Right lobe of liver (tissue), 6 donors: ENCODE measurements around the gene SCRN2. TPM values are rescaled to one million over a fixed set of nuclear protein-coding genes. Genes with fewer than 3 reads are reported as not detected.

ENCODE experiments used
- ATAC-seq, 4 donors: fragments of 200-7000 bp; cut with Tn5 transposase; one replicate each; pipeline ENCODE4 v1.9.1; 2020; ENCODE audit warnings: mild to moderate bottlenecking in 4 of 4, moderate library complexity in 4 of 4
- DNase-seq, 3 donors: peaks; one replicate each; pipeline ENCODE4 v3.0.0-alpha.2; 2020
- H3K27ac ChIP-seq, 3 donors: fragments of 200-600 bp; one replicate each; pipeline ENCODE4 v1.8.0; 2022
- H3K27me3 ChIP-seq, 2 donors: fragments of 200-600 bp; one replicate each; pipeline ENCODE4 v1.8.0; 2022
- H3K36me3 ChIP-seq, 4 donors: fragments of 200-600 bp; sonication (generic) in 1 of 4; one replicate each; pipeline versions ENCODE4 v1.5.1 to v1.8.0; 2017 to 2022; ENCODE audit warnings: control low read depth in 1 of 4
- H3K4me1 ChIP-seq, 4 donors: fragments of 200-600 bp; sonication (generic) in 1 of 4; one replicate each; pipeline versions ENCODE4 v1.5.1 to v1.8.0; 2017 to 2022; ENCODE audit warnings: control low read depth in 1 of 4
- H3K4me3 ChIP-seq, 3 donors: fragments of 200-600 bp; one replicate each; pipeline ENCODE4 v1.8.0; 2022
- H3K9me3 ChIP-seq, 4 donors: fragments of 200-600 bp; sonication (generic) in 1 of 4; one replicate each; pipeline versions ENCODE4 v1.5.1 to v1.8.0; 2017 to 2022; ENCODE audit warnings: control low read depth in 1 of 4
- POLR2A ChIP-seq: fragments of 450-650 bp; IDR thresholded peaks from one replicate; pipeline ENCODE4 v1.6.1; 2017; ENCODE audit warnings: antibody characterized with exemption, mild to moderate bottlenecking
- WGBS: methylation state at CpG from one replicate; pipeline ENCODE4 v1.1.6; 2018; ENCODE audit warnings: low coverage, low lambda C conversion rate; ENCODE audit not compliant: insufficient coverage; ENCODE audit errors: missing lambda C conversion rate; 5-methylcytosine and 5-hydroxymethylcytosine counted together
- intact Hi-C, 2 donors: fragments of 100-400 bp; cut with DNase I; formaldehyde crosslinking; loops; one replicate each; pipeline versions ENCODE4 v1.11.2 to v1.14.1; 2022
- total RNA-seq, 6 experiments: library from RNA; depleted of rRNA in 2 of 6; stranded (reverse); fragments of >200 nt in 2 of 6; fragmentation: NEBNext Ultra II Directional in 3 of 6; extraction: Animal tissue kit (Norgen Biotek cat#: 25700) in 3 of 6; gene quantifications; one replicate each; pipeline versions ENCODE4 v1.1.0 to v1.2.4, GENCODE V29; 2016 to 2023
- TF ChIP-seq, protein P1 (sequence below), 4 donors: fragments of 200-600 bp in 3 of 4; fragments of 450-650 bp in 1 of 4; IDR thresholded peaks; one replicate each; pipeline versions ENCODE4 v1.5.1 to v1.8.0; 2016 to 2022; ENCODE audit warnings: antibody characterized with exemption in 4 of 4, mild to moderate bottlenecking in 2 of 4
- donor health status: DM: no; HTN: yes; CAD: no.
- donor health status: DM: no; HTN: no; CAD: no.
- donor health status: DM: no; HTN: no; CAD: no.
- donor health status: DM: no; HTN: yes; CAD: no.
- donor health status: DM: no; HTN: yes; CAD: no.

Gene SCRN2
- total RNA-seq, 6 experiments from 2014 or later, result 18.1 to 25.7 (median 19.6) TPM

GRCh38 chr17:47848198-47848513 lies 7.1 kb upstream of the SCRN2 start:
- intact Hi-C loops, result loop anchor here (5.0 to 10.0 kb wide), 2 partner anchors 44 to 167 kb away; no protein-coding TSS in a partner anchor
- no peaks in the 10 kb centered on the region for H3K9me3 ChIP-seq
- ATAC-seq (no peak), DNase-seq (no peak)
- no peaks in the 10 kb centered on the region for H3K36me3 ChIP-seq
- WGBS, result 66% methylated on average over 6 of the region's 23 CpGs
- no peak overlapping the region for H3K4me3 ChIP-seq
- H3K27me3 ChIP-seq, result peaks cover 0 to 23% of the 10 kb centered on the region in 2 donors
- TF ChIP-seq POLR2A, result no peak
- TF ChIP-seq, protein P1, sequence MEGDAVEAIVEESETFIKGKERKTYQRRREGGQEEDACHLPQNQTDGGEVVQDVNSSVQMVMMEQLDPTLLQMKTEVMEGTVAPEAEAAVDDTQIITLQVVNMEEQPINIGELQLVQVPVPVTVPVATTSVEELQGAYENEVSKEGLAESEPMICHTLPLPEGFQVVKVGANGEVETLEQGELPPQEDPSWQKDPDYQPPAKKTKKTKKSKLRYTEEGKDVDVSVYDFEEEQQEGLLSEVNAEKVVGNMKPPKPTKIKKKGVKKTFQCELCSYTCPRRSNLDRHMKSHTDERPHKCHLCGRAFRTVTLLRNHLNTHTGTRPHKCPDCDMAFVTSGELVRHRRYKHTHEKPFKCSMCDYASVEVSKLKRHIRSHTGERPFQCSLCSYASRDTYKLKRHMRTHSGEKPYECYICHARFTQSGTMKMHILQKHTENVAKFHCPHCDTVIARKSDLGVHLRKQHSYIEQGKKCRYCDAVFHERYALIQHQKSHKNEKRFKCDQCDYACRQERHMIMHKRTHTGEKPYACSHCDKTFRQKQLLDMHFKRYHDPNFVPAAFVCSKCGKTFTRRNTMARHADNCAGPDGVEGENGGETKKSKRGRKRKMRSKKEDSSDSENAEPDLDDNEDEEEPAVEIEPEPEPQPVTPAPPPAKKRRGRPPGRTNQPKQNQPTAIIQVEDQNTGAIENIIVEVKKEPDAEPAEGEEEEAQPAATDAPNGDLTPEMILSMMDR (IDR thresholded peaks at IDR 0.05), result no peak
- H3K4me1 ChIP-seq, result peaks cover 0 to 8% (median 0%) of the 10 kb centered on the region in 4 donors
- no peak overlapping the region for H3K27ac ChIP-seq

GRCh38 chr17:47847341-47848197 lies 6.5 kb upstream of the SCRN2 start:
- H3K4me1 ChIP-seq, result peaks cover 0 to 14% (median under 1%) of the 10 kb centered on the region in 4 donors
- ATAC-seq (no peak), DNase-seq (no peak)
- no peak overlapping the region for H3K27ac ChIP-seq
- intact Hi-C loops, result loop anchor here (5.0 to 10.0 kb wide), 2 partner anchors 45 to 167 kb away; no protein-coding TSS in a partner anchor
- H3K27me3 ChIP-seq, result peaks cover 0 to 23% of the 10 kb centered on the region in 2 donors
- H3K9me3 ChIP-seq, result no peaks in the 10 kb centered on the region
- no peak overlapping the region for H3K4me3 ChIP-seq
- 18% methylated on average over 11 of the region's 71 CpGs for WGBS
- TF ChIP-seq POLR2A, result no peak
- TF ChIP-seq, protein P1 (IDR thresholded peaks at IDR 0.05), result peak in 2 of 4 donors; percentile 7 to 17
- no peaks in the 10 kb centered on the region for H3K36me3 ChIP-seq

DNA sequence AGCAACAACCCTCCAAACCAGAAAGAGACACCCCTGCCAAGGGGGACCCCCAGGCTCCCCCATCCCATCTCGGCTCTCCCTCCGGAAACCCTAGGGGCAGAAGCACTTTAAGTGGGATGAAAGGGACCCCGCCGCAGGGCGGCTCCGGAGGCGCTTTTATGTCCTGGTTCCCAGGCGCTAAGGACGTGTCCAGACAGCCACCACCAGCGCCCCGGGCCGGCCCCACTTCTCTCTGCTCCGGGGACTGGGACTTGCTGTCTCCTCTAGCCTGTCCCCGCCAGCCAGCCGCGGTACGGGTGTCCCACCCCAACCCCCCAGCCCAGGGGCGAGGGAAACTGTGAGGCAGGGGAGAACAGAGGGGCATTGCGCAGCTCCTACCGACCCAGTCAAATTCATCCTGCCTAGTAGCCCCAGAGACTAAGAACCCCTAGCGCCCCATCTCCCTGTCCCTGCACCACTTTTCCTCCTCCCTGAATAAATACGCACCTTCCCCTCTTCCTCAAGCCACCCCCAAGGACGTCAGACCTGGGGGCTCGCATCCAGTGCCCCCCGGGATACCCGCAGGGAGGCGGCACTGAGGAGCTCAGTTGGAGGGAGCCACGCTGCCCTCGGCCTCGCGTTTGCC lies 5.8 kb upstream of the SCRN2 start:
- Histone ChIP-seq H3K4me1 (peaks cover 0 to 21% (median 4%) of the 10 kb centered on the region in 4 donors), H3K27ac (no peak overlapping the region), H3K9me3 (no peaks in the 10 kb centered on the region), H3K4me3 (no peak overlapping the region), H3K36me3 (no peaks in the 10 kb centered on the region), H3K27me3 (peaks cover 0 to 15% of the 10 kb centered on the region in 2 donors)
- no peak for ATAC-seq
- no peak for DNase-seq
- intact Hi-C loops, result loop anchor here (5.0 to 10.0 kb wide), 2 partner anchors 45 to 168 kb away; no protein-coding TSS in a partner anchor
- TF ChIP-seq, protein P1 (IDR thresholded peaks at IDR 0.05), result no peak
- no peak for TF ChIP-seq POLR2A
- 32% methylated on average over 7 of the region's 31 CpGs for WGBS

DNA sequence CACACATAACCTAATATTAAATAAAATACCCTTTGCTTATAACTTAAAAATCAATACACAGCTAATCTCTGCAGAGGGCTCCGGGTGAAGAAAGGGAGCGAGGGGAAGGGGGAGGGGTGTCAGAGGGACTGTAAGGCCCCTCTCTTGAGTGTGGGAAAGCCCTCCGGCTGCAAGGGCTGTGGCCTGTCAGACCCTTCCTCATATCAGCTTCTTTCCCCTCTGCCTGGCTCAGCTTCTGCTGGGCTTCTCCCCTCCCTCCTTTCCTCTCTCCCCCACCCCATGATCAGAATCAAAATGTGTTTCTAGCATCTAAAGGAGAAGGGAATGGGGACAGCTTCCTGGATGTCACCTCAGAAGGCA lies 4.6 kb upstream of the SCRN2 start:
- intact Hi-C loops, result loop anchor here (5.0 to 10.0 kb wide), 2 partner anchors 47 to 169 kb away; no protein-coding TSS in a partner anchor
- TF ChIP-seq, protein P1 (IDR thresholded peaks at IDR 0.05), result no peak
- TF ChIP-seq POLR2A, result no peak
- DNase-seq (no peak), ATAC-seq (no peak)
- H3K9me3 ChIP-seq, result no peaks in the 10 kb centered on the region
- no CpG with 5 or more reads among the region's 3 CpGs for WGBS
- H3K27ac ChIP-seq, result no peak overlapping the region
- H3K4me1 ChIP-seq, result peaks cover 0 to 20% (median 7%) of the 10 kb centered on the region in 4 donors
- no peaks in the 10 kb centered on the region for H3K36me3 ChIP-seq
- H3K4me3 ChIP-seq, result no peak overlapping the region
- H3K27me3 ChIP-seq, result peaks cover 0 to 14% of the 10 kb centered on the region in 2 donors
